OCI-LY3 (cell line): ENCODE measurements around the gene SUPT3H.

Source experiments
- CTCF ChIP-seq: fragments of 200-600, 300-600 bp; sonication (generic); IDR thresholded peaks from 2 replicates; pipeline ENCODE4 v1.5.1; 2014; ENCODE audit warnings: antibody characterized with exemption, low read length, low read depth
- EZH2phosphoT487 ChIP-seq: fragments of 200-600 bp; shearing (Covaris generic); IDR thresholded peaks from 2 replicates; pipeline ENCODE4 v1.6.1; 2018; ENCODE audit warnings: antibody characterized with exemption, mixed run types, low read depth

GRCh38 chr6:45148278-45148677, 229.5 kb downstream of the SUPT3H start:
- no peak for TF ChIP-seq CTCF
- TF ChIP-seq EZH2phosphoT487, result no peak
